GM12891 (cell line): Measurements from ENCODE around the gene OGG1.

Experiments
- POLR2A ChIP-seq: IDR thresholded peaks from 2 replicates; pipeline ENCODE4 v1.6.1; 2011; ENCODE audit warnings: low read depth, low read length, control low read depth
- POLR2AphosphoS5 ChIP-seq: IDR thresholded peaks from 2 replicates; pipeline ENCODE4 v1.6.1; 2011; ENCODE audit warnings: low read depth, low read length, control low read depth
- POU2F2 ChIP-seq: IDR thresholded peaks from 2 replicates; pipeline ENCODE4 v1.6.1; 2011; ENCODE audit warnings: low read depth, mild to moderate bottlenecking, control low read depth, low read length, moderate library complexity
- SPI1 ChIP-seq: IDR thresholded peaks from 2 replicates; pipeline ENCODE4 v1.6.1; 2011; ENCODE audit warnings: low read depth, low read length, control low read depth
- TAF1 ChIP-seq: IDR thresholded peaks from 2 replicates; pipeline ENCODE4 v1.6.1; 2011; ENCODE audit warnings: low read depth, low read length, control low read depth

DNA sequence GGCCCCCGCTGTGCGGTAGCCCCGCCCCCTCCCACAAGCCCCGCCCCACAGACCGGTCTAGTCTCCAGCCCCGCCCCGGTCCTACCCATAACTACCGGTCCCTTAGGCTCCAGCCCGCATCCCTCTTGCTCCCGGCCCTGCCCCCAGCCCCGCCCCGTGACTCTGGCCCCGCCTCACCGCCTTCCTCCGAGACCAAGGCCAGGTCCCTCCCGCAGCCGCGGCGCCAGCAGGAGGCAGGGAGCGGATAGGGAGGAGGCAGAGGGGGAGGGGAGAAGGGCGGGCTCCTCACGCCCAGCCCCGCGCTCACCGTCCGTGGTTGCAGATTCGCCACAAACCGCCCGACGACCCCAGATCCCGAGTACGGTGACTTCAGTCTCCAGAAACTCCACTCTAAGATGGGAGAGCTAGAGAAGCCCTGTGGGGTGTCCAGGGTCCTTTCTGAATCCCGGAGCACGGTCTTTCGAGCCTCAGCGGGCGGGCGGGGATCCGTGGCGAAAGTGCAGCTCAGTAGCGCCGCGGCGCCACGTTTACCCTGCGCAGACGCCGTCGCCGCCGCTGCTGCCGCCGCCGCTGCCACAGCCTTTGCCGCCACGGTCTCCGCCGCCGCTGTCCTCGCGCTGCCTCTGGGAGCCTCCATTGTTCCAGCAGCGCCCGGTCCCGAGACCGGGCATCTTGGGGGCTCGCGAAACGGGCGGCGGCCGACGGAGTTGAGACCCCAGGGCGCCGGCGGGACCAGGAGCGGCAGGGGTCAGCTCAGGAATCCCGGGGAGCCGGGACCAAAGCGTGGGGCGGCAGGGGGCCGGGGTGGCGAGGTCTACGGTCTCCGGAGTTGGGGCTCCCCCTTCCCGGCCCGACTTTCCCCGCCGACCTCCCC lies 18.3 kb upstream of the OGG1 start, which contains the start of gene BRPF1:
- TF ChIP-seq POLR2A, result peak; percentile 39; the same call in 1 of the 2 replicates
- peak; percentile 44 for TF ChIP-seq POLR2AphosphoS5
- no peak for TF ChIP-seq SPI1
- TF ChIP-seq TAF1, result peak; percentile 51; the same call in 1 of the 2 replicates
- no peak for TF ChIP-seq POU2F2
